GM21515 (cell line): ENCODE measurements around the gene RBMS3.
"Not testable (repeated sequence)": the region's sequence is repeated elsewhere in the genome, so short reads cannot be mapped to it uniquely, and the experiment has no call there.

Experiments
- ATAC-seq: cut with Tn5 transposase; IDR thresholded peaks from one replicate; pipeline ENCODE4 v1.9.1; 2021; ENCODE audit not compliant: unreplicated experiment

RBMS3 gene

DNA sequence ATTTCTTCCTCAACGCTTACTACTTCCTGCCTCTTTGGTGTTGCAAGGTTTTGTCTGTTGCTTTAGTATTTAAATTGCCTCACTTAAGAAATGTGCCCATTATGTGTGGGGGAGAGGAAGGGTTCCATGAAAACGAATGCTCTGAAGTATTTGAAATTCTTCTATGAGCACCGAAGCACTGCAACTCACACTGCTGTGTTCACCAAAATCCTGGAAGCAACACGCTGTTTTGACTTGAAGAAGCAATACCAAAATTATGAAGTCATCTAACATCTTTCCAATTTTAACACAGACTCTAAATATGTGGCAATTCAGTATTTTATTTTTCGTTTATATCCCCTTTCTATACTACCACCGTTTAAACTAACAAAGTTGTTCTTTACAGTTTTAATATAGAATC is 101.5 kb downstream of the RBMS3 start:
- no peak for ATAC-seq

DNA sequence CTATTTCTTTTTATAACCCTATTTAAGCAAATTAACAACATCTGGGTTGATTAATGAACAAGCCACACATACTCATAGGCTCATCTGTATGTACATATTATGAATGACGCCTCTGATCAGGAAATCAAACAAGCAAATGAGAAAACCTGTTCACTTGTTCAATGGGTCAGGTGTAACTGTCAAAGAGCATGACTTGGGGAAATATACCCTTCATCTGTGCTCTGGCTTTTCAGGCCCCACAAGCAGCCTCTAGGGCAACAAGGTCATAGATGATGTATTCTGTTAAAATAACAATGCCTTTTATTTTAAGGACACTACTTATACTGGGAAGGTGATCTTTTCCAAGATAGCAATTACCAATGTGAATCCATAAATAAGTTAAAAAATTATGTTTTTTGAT is 102.0 kb downstream of the RBMS3 start:
- ATAC-seq = no peak

- no peak for ATAC-seq
Measured at GRCh38 chr3:29384640-29385039, 103.8 kb downstream of the RBMS3 start.

DNA sequence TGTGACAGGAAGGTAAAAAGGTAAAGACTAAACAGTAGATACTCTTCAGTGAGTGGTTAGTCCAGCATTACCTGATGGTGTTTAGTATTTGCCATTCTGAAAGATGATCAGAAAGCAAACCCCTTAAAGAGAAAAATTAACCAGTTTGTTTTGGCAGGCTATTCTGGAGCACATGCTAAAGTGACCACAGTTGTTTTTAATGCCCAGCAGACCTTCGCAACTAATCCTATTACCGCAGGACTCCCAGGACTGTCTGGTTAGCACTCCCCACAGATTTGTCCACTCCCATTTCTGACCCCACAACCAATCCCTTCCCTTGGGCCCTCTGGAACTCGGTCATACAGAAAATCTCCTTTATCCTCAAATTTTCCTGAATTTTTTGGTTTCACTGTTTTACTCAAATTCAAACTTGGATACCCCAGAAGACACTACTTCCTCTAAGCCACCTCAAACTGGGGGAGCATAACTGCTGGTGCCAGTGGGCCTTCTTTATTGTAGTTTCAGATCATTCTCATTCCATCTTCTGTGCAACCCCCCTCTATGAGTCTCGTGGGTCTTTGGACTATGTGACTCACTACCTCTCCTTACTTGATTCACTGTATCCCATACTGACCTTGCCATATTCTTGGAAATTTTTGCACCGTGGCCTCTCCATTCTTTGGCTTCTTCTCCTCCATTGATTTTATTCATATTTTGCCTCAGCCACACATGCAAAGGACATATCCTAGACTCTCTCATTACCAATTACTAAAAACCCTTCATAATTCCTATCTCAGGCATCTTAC is 104.4 kb downstream of the RBMS3 start:
- no peak for ATAC-seq

GRCh38 chr3:29389362-29389761 is 108.5 kb downstream of the RBMS3 start:
- no peak for ATAC-seq

DNA sequence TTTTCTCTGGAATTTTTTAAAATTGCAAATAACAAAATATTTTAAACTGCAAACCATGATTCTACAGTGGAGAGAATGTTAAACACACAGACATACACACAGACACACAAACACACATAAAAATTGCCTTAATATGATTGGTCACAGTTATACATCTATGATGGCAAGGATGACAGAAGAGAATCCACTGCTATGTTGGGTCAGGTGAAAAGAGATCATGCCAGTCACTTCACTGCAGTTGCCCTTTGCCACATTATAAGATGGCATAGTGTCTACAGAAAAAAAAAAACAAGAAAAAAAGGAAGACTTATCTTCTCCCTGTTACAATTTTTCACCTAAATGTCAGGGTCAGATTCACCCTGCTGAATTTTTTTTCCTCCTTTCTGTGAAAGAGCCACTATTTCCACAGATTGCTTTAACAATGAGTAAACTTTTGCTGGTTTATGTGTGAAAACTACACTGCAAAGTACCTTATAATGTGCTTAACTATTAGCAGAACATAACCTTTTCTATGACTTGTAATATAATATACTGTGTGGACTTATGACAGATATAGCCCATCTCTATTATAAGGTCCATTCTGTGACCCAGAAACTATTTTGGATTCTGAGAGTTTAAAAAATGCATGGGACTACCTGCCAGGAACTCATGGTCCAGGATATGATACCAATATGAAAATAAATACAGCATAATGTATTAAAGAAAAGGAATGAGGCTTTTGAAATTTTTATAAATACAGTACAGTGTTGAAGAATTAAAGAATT is 111.9 kb downstream of the RBMS3 start:
- ATAC-seq = no peak

DNA sequence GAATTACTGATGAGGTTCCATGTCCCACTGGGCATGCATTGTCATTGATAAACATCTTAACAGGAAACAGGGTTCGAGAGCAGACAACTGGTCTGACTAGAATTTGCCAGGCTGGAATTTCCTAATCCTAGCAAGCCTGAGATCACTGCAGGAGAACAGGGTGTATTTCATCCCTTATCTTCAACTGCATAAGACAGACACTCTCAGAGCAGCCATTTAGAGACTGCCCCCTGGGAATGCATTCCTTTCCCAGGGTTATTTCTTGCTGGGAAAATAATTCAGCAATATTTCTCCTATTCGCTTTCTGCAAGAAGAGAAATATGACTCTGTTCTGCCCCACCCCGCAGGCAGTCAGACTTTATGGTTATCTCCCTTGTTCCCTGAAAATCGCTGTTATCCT is 113.1 kb downstream of the RBMS3 start:
- ATAC-seq = not testable (repeated sequence)

DNA sequence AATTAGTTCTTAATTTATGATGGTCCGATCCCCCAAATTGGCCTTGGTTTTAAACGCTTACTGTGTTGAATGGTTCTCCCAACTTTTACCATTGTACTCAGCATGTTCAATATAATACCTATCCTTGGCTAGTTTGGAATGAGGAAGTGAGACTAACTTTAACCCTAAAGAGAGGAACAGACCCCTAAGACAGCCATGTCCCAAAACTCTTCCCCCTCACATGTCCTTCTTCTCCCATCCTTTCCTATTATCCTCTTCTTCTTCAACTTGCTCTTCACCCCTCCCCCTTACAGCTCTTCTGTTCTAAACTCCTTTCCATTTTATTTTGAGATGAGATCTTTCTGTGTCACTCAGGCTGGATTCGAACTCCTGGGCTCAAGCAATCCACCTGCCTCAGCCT is 116.5 kb downstream of the RBMS3 start:
- no peak for ATAC-seq

DNA sequence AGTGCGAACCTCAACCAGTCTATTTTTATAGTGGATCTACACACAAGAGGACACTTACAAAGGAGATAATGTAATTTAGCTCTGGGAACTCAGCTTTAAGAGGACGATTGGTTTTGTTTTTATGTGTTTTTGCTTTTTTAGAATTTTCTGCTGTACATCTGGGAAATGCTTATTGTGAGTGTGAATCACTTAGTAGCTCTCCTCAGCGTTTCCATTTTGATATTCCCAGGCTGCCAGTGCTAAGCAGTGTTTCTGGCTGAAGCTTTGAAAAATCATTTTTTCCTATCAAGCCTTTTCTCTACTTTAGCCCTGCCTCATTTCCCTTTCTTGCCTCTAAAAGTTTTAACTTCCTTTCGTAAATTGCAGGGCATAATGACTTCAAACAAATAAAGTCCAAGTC is 117.9 kb downstream of the RBMS3 start:
- no peak for ATAC-seq

- ATAC-seq = no peak
Measured at GRCh38 chr3:29406291-29406832, 125.5 kb downstream of the RBMS3 start.

DNA sequence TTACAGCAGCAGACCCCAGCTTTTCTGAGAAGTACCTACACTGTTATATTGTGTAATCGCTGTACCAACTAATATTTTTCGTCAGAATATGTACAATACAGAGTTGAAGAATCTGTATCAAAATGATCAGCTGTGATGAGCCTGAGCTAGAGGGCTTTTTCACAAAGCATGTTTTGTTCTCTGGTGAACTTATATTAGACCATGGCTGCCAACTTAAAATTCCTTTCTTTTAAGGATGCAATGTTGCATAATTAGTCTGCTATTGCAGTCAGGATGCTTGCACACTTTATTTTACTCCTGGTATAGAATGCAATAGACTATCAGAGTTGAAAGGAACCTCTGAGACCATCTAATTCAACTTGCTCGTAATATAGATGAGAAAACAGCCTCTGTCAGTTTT is 127.8 kb downstream of the RBMS3 start:
- ATAC-seq = no peak

- no peak for ATAC-seq
Measured at GRCh38 chr3:29409409-29409808, 128.5 kb downstream of the RBMS3 start.

- no peak for ATAC-seq
Measured at GRCh38 chr3:29410220-29410619, 129.3 kb downstream of the RBMS3 start.

DNA sequence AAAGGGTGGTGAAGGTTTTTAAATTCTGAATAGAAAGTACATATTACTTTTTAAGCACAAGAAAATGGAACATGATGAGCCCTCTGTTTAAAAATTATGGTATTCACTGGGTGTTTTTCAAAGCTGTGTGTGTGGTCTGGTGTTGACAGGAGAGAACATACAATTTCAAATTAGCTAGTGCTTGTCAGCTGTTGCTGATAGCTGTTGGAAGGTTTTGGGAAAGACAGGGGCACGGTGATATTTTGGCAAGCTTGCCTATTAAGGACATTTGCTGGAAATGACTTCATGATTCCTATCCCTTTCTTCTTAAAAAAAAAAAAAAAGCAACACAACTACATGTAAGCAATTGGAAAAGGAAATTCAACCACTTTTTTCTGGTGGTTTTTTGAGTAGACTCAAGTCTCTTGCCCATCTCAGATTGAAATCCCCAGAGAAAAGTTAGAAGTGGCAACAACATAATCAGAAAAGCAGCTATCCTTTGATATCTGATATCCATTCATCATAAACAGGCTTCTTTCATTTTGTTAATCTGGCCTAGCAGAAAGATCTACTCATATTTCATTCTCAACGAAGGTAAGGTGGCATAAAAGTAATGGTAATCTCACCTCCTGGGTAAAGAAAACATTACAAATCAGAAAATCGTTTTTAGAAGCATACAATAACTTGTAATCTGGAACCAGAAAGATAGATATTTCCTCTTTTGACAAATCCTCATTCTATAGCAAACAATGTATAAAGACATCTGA is 130.0 kb downstream of the RBMS3 start:
- ATAC-seq = no peak

DNA sequence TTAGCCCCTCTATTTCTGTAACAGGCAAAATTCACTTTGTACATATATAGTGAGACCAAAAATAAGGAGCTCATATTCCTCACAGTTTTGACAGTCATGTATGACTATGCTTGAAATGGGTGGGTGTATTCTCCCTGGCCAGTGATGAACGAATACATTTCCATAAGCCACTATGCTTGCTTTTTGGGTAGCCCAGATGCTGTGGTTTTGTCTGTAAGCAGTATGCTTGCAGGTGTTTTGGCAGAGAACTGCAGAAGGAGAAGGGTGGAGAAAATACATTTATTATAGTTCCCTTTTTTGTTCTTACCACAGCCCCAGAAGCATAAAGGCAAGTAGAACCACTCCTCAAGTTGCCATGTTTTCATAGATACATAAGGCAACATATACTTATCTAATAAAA is 131.2 kb downstream of the RBMS3 start:
- ATAC-seq = no peak

DNA sequence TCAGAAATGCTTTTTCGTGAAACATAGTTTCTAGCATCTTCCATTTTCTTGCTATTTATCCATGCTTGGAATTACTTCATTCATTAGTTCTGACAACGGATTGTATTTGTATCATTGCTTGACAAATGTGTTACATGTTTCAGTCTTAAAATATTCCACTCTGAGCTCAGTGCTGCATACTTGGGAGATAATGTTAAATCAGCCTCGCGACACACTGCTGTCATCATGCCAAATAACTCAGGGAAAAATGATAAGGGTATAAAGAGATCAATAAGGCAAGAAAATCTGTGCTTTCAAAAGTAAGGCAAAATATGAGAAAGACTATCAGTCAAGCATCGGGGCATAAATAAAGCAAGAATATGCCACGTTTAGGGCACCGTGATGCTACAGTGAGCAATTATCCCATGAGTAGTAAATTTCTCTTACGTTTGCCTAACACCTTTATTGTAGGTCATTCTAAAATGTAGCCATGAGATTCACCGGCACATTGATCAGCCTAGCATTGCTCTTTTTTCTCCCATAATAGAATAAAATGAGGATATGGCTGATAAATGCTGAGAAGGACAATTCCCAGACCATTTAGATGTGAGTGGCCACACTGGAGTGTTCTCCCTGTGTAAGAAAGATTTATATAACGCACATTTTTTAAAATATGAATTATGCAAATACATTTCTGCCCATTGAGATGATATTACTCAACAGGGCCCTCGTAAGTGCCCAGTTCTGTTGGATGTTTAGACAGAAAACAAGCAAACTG is 133.8 kb downstream of the RBMS3 start:
- no peak for ATAC-seq

- no peak for ATAC-seq
Measured at GRCh38 chr3:29415482-29416223, 134.8 kb downstream of the RBMS3 start.

DNA sequence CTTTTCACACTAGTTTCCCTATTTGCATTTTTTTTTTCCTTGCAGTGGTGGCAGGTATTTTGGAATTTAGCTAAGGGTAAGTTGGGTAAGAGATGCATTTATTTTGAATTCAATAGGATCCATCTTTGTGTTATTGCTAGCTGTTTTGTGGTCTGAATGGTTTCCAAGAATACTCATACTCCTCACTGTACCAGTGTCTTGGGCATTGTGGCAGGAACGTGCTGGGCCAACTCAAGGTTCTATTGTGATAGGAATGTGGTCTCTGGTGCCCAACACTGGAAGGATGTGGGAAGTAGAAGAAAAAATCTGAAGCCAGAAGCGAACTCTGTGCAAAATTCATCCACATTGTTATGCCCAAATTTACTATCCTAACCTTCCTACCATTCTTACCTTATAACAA is 135.6 kb downstream of the RBMS3 start:
- no peak for ATAC-seq

DNA sequence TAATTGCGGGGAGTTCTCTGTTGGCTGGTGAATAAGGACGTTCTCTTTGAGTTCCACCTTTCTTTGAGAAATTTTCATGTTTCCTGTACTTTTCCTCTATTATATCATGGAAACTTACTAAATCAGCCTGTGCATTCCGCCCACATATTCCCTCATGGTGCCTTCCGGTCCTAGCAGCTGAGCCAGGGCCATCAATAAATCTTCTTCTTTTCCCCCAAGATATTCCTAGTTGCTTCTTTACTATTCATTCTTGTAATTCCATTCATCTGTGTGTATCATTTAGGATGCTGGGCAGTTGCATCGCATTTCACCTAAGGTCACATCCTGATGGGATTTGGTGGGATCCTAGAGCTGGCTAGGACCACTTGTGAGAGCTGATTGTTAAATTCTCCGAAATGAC is 139.2 kb downstream of the RBMS3 start:
- ATAC-seq = no peak
